HG03159 (cell line): ENCODE data around the gene ARHGAP5.

Experiments
- ATAC-seq: cut with Tn5 transposase; IDR thresholded peaks from one replicate; pipeline ENCODE4 v1.9.1; 2021; ENCODE audit warnings: mild to moderate bottlenecking, moderate library complexity; ENCODE audit not compliant: unreplicated experiment

The ARHGAP5 gene, protein sequence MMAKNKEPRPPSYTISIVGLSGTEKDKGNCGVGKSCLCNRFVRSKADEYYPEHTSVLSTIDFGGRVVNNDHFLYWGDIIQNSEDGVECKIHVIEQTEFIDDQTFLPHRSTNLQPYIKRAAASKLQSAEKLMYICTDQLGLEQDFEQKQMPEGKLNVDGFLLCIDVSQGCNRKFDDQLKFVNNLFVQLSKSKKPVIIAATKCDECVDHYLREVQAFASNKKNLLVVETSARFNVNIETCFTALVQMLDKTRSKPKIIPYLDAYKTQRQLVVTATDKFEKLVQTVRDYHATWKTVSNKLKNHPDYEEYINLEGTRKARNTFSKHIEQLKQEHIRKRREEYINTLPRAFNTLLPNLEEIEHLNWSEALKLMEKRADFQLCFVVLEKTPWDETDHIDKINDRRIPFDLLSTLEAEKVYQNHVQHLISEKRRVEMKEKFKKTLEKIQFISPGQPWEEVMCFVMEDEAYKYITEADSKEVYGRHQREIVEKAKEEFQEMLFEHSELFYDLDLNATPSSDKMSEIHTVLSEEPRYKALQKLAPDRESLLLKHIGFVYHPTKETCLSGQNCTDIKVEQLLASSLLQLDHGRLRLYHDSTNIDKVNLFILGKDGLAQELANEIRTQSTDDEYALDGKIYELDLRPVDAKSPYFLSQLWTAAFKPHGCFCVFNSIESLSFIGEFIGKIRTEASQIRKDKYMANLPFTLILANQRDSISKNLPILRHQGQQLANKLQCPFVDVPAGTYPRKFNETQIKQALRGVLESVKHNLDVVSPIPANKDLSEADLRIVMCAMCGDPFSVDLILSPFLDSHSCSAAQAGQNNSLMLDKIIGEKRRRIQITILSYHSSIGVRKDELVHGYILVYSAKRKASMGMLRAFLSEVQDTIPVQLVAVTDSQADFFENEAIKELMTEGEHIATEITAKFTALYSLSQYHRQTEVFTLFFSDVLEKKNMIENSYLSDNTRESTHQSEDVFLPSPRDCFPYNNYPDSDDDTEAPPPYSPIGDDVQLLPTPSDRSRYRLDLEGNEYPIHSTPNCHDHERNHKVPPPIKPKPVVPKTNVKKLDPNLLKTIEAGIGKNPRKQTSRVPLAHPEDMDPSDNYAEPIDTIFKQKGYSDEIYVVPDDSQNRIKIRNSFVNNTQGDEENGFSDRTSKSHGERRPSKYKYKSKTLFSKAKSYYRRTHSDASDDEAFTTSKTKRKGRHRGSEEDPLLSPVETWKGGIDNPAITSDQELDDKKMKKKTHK (N-terminal part only)

DNA sequence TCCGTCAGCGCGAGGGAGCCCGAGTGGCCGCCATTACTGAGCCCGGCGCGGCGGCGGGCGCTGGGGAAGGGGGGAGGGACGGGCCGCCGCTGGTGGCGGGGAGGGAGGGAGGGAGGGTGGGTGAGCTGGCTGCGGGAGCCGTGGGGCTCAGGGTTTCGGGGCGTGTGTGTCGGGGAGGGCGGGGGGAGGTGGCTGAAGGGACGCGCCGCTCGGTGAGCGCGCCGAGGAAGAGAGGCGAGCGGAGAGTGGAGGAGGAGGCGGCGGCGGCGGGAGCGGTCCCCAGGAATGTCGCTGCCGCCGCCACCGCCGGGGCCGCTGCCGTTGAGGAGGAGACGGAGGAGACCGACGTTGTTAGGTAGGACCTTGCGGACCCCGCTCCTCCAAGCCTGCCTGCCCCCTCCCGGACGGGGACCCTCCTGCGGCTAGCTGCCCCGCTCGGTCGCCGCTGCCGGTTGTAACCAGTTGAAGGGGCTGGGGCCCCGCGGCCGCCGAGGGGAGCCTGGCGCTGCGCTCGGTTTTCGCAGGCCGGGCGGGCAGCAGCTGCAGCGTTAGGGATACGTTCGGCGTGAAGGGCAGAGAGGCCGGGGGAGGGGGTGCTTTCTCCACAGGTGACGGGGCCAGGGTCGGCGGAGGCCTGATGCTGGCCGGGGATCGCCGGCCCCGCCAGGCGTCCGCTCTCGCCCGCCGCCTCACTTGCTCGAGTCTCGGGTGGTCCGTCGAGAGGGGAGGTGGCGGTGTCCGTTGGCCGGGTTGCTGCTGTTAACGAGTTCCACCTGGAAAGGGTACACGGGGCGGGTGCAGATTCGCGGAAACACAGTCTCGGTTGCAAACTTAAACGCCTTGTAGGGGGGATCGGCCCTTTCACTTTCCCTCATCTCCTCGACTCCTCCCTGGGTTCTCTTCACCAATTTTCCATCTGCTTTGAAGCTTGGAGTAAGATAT, at the start of gene ARHGAP5:
ARHGAP5 (plus strand) TSS at position 224 of the 942 bp plus-strand sequence. CDS start 13,366 bp downstream, outside the sequence.
- ATAC-seq, result peak; percentile 40

DNA sequence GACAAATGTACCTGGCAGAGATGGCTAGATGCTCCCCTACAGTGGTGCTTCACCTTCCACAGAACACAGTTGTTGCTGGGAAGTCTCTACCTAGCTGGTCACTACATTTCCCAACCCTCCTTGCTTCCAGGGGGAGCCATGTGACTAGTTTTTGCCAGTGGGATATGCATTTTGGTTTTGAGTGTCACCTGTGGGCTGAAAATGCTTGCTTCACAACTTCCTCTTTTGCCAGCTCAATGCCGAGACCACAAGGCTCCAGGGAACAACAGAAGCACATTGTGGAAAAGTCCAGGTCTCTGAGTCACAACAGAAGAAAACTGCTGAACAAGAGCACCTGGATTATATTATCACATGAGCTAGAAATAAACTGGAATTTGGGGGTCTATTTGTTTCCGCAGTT, 48.5 kb upstream of the ARHGAP5 start:
- ATAC-seq, result no peak

DNA sequence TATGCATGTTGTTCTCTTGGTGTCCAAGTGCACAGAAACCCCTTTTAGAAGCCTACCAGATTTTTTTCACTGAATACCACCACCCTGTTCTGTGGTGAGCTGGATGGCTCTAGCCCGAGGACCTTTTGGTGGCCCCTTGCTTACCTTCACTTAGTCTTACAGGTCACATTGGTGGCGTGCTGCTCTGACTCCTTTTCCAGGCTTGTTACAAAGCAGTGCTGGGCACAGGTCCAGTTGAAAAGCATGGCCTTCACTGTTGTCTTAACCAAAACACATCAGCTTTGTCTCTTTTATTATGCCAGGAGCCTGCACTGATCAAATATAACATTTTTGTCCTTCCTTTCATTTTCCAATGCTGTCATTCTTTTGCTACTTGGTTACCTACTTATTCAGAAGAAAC, 43.6 kb upstream of the ARHGAP5 start:
- ATAC-seq, result no peak

DNA sequence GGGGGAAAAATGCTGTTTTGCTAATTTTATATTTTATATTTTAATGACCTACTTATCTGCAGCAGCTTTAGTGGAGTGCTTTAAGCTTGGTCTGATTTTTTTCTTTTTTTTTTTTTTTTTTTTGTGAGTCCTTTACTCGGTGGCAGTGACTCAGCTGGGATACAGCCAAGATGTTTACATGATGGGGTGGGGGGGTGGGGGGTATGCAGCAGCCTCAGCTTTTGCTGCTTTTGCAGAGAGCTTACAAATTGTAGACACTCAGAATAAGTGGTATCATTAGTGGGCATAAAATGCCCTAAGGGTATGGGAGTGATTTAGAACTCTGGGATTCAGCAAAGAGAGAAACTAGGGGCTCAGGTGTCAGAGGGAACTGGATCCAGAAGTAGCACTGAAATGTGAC, 38.2 kb upstream of the ARHGAP5 start:
- ATAC-seq, result no peak

DNA sequence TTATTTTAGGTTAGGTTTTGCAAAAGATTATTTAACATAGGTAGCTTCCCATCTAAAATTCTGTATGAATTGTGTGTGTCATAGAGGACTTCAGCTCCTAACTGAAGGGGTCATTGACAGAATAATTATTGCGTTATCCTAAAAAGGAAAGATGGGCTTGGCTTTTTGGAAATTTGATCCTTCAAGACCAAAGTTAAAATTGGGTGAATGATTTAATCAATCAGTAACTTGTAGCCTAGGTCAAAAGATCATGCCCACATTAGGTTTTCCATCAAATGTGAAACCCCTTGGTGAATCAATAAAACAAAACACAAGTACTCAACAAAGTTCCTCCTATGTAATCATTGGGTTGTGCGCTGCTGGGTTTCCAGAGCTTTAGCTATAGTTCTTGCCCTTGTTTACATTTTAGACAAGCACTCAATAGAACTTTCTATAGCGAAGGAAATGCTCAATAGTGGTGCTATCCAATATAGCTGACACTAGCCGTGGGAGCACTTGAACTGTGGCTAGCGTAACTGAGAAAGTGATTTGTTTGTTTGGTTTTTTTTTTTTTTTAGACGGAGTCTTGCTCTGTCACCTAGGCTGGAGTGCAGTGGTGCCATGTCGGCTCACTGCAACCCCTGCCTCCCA, 37.6 kb upstream of the ARHGAP5 start:
- no peak for ATAC-seq

DNA sequence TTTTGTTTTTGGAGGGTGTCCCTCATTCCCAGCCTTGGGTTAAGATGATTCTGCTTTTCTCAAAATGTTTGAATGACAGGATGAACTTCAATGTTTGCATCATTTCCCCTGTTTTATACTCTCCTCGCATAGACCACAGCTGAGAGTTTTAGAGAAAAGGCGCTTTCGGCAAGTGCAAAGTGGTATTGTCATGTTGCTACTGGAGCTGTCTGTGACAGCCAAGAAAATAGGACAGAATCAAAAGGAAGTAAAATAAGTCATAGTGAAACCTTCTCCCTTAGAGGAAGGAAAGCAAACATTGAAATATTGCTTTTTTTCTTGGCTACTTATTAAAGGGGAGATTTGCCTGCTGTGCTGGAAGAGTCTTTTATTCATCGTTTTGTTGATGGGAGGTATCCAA, 33.5 kb upstream of the ARHGAP5 start:
- ATAC-seq, result no peak

DNA sequence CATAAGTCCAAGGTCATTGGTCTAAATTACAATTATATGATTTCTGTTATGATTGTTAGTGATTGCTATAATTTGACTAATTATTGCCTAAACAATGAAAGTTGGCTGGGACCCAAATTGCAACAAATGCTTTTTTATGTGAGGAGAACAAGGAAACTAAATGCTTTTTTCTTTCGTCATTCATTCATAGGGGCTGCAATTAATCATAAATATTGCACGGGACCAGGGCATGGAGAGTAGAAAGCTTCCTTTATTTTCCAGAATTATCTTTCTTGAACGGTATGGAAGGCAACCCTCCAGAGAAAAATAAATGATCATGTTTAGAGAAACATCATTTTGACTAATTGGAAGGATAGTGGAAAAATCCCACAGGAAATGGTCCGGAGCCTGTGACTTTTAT, 32.6 kb upstream of the ARHGAP5 start:
- no peak for ATAC-seq

DNA sequence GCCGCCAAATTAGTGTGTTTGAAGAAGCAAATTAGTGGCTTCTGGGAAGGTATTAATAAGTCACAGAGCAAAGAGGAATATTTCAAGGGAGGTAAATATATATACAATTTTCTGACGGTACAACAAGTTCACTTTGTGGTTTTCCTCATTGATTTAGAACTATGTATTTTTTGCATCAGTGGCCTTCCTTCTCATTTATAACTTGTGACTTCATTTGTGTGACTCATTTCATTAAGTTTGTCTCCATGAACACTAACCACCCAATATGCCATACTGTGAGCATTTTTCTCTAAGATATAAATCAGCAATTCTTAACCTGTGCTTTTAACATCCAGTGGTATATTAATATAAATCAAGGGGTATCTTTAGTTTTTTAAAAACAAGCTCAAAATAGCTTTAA, 29.3 kb upstream of the ARHGAP5 start:
- no peak for ATAC-seq

DNA sequence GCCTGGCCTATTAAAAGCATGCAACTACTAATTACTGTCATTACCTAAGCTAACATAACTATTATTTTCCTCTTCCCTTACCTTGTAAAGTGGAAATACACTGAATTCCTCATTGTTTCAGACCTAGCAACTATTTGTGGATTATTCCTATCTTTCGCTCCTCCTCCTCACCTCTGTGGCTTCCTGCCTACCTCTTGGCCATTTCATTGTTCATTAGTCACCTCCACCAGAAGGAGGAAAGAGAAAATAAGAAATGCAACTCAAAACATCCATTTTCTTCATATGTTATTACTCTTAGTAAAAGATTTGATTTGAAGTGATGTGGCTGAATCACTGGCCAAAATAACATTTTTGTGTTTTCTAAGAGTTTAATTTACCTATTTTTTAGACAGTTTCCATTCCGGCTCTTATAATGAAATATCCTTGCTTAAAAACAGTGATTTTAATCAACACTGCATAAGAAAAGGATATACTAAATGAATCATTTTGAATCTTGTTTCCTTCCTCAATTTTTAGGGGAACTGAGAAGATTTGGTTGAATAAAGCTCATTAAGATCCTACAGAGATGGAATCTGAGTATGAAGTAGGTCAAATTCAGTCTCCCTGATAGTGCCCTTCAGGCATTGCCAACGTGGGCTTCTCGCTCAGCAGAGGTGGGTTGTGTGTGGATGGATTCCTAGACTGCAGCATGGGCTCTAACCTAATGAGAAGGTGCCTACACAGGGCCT, 27.6 kb upstream of the ARHGAP5 start:
- no peak for ATAC-seq

DNA sequence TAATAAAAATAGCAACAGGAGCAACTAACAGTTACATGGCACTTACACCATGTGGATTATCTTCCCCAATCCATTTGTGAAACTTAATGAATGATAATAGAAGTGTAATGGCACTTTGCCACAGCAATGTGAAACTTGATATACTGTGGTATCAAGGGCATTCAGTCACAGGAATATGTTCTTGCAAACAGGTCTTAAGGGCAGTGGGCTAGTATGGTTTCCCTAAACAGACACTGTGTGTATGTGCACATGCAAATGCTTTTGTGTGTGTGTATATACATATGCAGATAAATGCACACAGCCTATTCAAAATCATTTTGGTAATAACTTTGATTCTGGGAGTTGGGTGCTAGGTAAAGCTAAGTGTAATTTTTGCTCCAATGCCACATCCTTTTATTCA, 26.2 kb upstream of the ARHGAP5 start:
- no peak for ATAC-seq

DNA sequence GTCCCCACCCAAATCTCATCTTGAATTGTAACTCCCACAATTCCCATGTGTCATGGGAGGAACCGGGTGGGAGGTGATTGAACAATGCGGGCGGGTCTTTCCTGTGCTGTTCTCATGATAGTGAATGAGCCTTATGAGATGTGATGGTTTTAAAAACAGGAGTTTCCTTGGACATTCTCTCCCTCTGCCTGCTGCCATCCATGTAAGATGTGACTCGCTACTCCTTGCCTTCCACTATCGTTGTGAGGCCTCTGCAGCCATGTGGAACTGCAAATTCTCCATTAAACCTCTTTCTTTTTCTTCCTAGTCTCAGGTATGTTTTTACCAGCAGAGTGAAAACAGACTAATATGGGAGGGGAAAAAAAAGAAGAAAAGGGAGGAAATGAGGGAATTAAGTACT, 22.6 kb upstream of the ARHGAP5 start:
- ATAC-seq, result no peak

DNA sequence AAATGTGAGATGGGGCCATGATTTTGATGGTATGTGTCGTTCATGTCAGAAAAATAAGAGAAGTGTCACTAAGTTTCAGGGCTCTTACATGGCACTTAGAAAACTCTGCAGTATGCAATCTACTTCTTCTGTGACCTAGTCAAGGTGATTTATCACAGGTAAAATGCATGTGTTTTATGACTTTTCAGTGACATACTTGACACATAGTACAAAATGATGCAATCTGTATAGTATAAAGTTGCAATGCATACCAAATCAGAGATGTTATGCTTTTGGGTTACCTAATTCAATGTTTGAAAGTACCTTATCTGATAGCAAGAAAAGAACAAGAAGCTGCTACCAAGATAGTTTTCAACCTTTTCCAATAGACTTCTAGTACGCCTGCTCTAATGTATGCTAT, 21.9 kb upstream of the ARHGAP5 start:
- no peak for ATAC-seq

DNA sequence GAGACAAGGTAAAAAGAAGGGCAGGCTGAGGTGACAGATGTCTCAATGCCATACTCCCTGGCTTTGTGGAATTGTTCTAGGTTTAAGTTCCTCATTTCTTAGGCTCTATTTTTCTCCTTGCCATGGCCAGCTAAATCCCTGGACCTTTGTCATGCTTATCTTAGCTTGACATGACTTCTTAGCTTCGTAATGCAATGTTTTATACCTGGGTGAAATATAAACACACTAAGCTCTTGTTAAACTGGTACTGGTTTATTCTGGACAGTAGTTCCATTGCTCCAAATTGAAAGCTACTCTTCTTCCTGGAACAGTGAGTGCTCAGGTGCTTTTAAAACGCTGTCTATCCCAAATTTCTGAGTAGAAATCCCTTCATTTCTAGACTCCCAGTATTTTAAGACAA, 17.4 kb upstream of the ARHGAP5 start:
- no peak for ATAC-seq

DNA sequence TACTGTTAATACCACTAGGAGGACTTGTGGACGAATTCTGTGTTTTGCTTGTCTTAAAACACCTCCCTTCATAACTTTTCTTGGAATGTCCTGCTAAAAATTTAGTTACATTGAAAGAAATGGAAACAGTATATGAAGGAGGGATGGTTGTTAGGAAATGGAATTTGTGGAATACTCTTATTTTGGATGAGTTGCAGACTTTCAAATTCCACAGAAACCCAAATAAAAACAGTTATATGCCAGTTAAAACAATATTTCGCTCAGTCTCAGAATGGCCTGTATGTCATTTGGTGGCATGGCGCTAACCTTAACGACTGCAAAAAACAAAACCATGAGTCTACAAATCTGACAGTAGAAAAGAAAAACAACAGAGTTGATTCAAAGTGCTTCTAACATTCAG, 12.2 kb upstream of the ARHGAP5 start:
- ATAC-seq, result no peak

DNA sequence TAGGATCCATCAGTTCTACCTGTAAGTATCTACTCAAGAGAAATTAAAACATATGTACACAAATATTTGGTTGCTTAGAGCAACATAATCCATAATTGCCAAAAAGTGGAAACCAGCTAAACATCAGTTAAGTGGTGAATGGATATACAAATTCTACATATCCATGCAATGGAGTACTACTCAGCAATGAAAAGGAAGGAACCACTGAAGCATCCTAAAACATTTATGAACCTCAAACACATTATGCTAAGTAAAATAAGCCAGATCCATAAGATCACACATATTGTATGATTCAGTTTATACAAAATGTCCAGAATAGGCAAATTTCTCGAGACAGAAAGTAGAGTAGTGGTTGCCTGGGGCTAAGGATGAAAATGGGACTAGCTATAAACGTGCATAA, 8.4 kb upstream of the ARHGAP5 start:
- ATAC-seq, result no peak

DNA sequence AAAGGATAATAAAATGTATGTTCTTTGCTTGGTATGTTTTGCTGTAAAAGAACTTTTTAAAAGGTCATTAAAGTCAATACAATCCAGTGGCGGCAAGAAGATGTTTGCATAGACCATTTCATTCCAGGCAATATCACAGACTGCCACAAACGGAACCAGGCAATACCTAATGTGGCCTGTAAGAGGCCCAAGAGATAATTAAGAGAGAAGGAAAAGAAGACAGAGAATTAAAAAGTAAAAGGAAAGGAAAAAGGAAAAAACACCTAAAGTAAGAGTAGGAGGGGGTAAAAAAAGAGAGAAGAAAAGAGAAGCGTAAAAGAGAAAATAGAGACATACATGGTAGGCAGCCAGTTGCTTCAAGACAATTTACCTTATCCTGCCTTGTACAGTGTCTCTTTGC, 6.8 kb upstream of the ARHGAP5 start:
- no peak for ATAC-seq

DNA sequence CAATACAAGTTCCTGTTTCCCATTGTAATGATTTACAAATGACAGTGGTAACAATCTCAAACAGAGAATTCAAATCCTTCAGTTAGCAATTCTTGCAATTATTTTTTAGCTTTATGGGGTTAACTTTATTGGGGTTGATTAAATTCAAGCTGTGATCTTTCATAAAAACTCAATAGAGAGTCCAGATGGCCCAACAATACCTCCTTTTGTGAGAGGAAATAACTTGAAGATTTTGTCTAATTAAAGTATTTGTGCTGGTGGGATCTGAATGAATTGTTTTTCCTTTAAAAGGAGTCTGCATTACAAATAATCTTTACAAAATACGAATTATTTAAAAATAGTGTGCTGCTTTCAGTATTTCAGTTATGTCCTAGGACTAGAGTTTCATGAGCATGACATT, 4.4 kb upstream of the ARHGAP5 start:
- no peak for ATAC-seq

DNA sequence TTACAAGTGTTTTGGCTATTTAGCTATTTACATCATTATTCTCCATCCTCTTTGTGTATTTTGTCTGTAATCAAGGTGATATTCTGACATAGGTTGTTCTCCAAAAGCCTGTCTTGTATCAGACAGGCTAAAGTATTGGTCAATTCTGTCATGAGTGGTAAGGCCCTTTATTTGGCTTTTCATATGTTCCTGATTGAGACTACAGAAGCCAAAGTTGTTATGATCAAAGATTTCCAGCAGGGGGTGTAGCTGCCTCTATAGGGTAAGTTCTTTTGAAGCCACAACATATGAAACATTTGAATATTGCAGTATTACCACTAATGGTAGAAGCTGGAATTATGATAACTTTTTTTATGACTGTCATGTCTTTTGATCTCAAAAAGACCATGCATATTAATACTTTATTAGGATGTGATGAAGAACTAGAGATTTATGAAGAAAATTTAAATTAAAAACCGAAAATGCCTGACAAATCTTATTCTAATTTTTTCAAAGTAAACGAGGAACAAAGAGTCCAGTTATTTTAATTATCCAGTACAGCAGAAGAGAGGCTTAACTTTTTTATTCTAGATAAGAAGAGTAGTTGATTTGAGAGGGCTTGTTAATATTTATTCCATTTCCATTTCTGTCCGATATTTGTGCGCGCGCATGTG, 3.4 kb upstream of the ARHGAP5 start:
- ATAC-seq, result peak; percentile 34
